SHP77 treated with DMSO at 0.1 percent for 48 hours (cell line): ENCODE results near the gene ZCCHC7.
"Not testable (repeated sequence)": the region's sequence is repeated elsewhere in the genome, so short reads cannot be mapped to it uniquely, and the experiment has no call there.

Experiments
- DNase-seq: peaks from one replicate; lab custom pipeline; 2025; lab: John Stamatoyannopoulos, UW

Gene ZCCHC7

GRCh38 chr9:37295796-37296195 is 175.4 kb downstream of the ZCCHC7 start:
- DNase-seq: no peak

GRCh38 chr9:37297592-37297991 is 177.2 kb downstream of the ZCCHC7 start:
- no peak for DNase-seq

- DNase-seq: no peak
These were observed 180.2 kb downstream of the ZCCHC7 start for GRCh38 chr9:37300620-37301019.

- DNase-seq: no peak
These were observed 180.9 kb downstream of the ZCCHC7 start for GRCh38 chr9:37301042-37301853.

- DNase-seq: no peak
These were observed 181.4 kb downstream of the ZCCHC7 start for GRCh38 chr9:37301854-37302172.

GRCh38 chr9:37302277-37302676 is 181.9 kb downstream of the ZCCHC7 start:
- no peak for DNase-seq

GRCh38 chr9:37303272-37303671 is 182.9 kb downstream of the ZCCHC7 start:
- DNase-seq: not testable (repeated sequence)

- no peak for DNase-seq
These were observed 188.8 kb downstream of the ZCCHC7 start for GRCh38 chr9:37309136-37309535.

- no peak for DNase-seq
These were observed 191.7 kb downstream of the ZCCHC7 start for GRCh38 chr9:37311938-37312708.

GRCh38 chr9:37324261-37324683 is 203.9 kb downstream of the ZCCHC7 start:
- DNase-seq: no peak

GRCh38 chr9:37324691-37325490 is 204.5 kb downstream of the ZCCHC7 start:
- DNase-seq: no peak

- DNase-seq: no peak
These were observed 205.4 kb downstream of the ZCCHC7 start for GRCh38 chr9:37325778-37326177.

- no peak for DNase-seq
These were observed 207.2 kb downstream of the ZCCHC7 start for GRCh38 chr9:37327553-37327952.

GRCh38 chr9:37328556-37329227 is 208.3 kb downstream of the ZCCHC7 start:
- no peak for DNase-seq

- no peak for DNase-seq
These were observed 209.2 kb downstream of the ZCCHC7 start for GRCh38 chr9:37329576-37329975.

GRCh38 chr9:37331871-37332270 is 211.5 kb downstream of the ZCCHC7 start:
- no peak for DNase-seq

- DNase-seq: no peak
These were observed 212.2 kb downstream of the ZCCHC7 start for GRCh38 chr9:37332578-37332977.

GRCh38 chr9:37333288-37333687 is 212.9 kb downstream of the ZCCHC7 start:
- no peak for DNase-seq

GRCh38 chr9:37335238-37335637 is 214.9 kb downstream of the ZCCHC7 start:
- no peak for DNase-seq

- DNase-seq: no peak
These were observed 215.8 kb downstream of the ZCCHC7 start for GRCh38 chr9:37336150-37336549.

- no peak for DNase-seq
These were observed 217.0 kb downstream of the ZCCHC7 start for GRCh38 chr9:37337301-37337890.

- no peak for DNase-seq
These were observed 217.8 kb downstream of the ZCCHC7 start for GRCh38 chr9:37338218-37338617.
